Endodermal cell (in vitro differentiated cells): ENCODE results near the gene HHIP. TPM values are rescaled to one million over a fixed set of nuclear protein-coding genes. Genes with fewer than 3 reads are reported as not detected.

Source experiments
- DNase-seq: peaks from one replicate; pipeline ENCODE4 v3.0.0-alpha.2; 2017
- H3K27ac ChIP-seq: 2 replicates; pipeline ENCODE4 v1.5.1; 2013; ENCODE audit warnings: mild to moderate bottlenecking, low read depth, low read length, moderate library complexity
- H3K27me3 ChIP-seq: 2 replicates; pipeline ENCODE4 v1.6.1; 2013; ENCODE audit warnings: mild to moderate bottlenecking, low read length, moderate library complexity; ENCODE audit not compliant: insufficient read depth, control insufficient read depth, poor library complexity, severe bottlenecking
- H3K36me3 ChIP-seq: 2 replicates; pipeline ENCODE4 v1.7.0; 2013; ENCODE audit warnings: mild to moderate bottlenecking, low read length, moderate library complexity; ENCODE audit not compliant: control insufficient read depth, insufficient read depth
- H3K4me1 ChIP-seq: one replicate; pipeline ENCODE4 v1.7.0; 2013; ENCODE audit warnings: low read length; ENCODE audit not compliant: control insufficient read depth, insufficient read depth
- H3K4me3 ChIP-seq: 2 replicates; pipeline ENCODE4 v1.5.1; 2013; ENCODE audit warnings: mild to moderate bottlenecking, low read length, moderate library complexity
- H3K9ac ChIP-seq: 2 replicates; pipeline ENCODE4 v1.6.1; 2013; ENCODE audit warnings: mild to moderate bottlenecking, low read length, moderate library complexity; ENCODE audit not compliant: poor library complexity, severe bottlenecking; ENCODE audit errors: extremely low read depth
- H3K9me3 ChIP-seq: 2 replicates; pipeline ENCODE4 v1.6.1; 2013; ENCODE audit warnings: mild to moderate bottlenecking, low read length, moderate library complexity; ENCODE audit not compliant: control insufficient read depth
- H3K27ac Mint-ChIP-seq: 2 replicates; pipeline ENCODE4 v1.8.0; 2020; ENCODE audit warnings: mixed read lengths
- H3K27me3 Mint-ChIP-seq: 2 replicates; pipeline ENCODE4 v1.8.0; 2021; ENCODE audit warnings: mild to moderate bottlenecking, mixed read lengths; ENCODE audit not compliant: insufficient read depth
- H3K36me3 Mint-ChIP-seq: 2 replicates; pipeline ENCODE4 v1.8.0; 2020; ENCODE audit warnings: low read depth, mixed read lengths
- H3K4me1 Mint-ChIP-seq: 2 replicates; pipeline ENCODE4 v1.8.0; 2020; ENCODE audit warnings: mixed read lengths
- H3K4me3 Mint-ChIP-seq: 2 replicates; pipeline ENCODE4 v1.8.0; 2020; ENCODE audit warnings: mild to moderate bottlenecking, moderate library complexity, mixed read lengths
- H3K9me3 Mint-ChIP-seq: 2 replicates; pipeline ENCODE4 v1.8.0; 2020; ENCODE audit warnings: mild to moderate bottlenecking, mixed read lengths
- CTCF ChIP-seq: fragments of 200-600 bp; sonication (generic); conservative IDR thresholded peaks from 2 replicates; pipeline ENCODE4 v1.5.0; 2021; ENCODE audit warnings: antibody characterized with exemption, mild to moderate bottlenecking
- WGBS, 2 experiments: methylation state at CpG; one replicate each; pipeline versions ENCODE4 v1.1.5 to v1.1.7; 2013; ENCODE audit warnings: missing lambda C conversion rate in 2 of 2, mixed read lengths in 1 of 2; ENCODE audit not compliant: insufficient coverage in 1 of 2, insufficient read length in 1 of 2; 5-methylcytosine and 5-hydroxymethylcytosine counted together
- total RNA-seq, 2 donors: library from RNA; stranded (reverse); fragmentation: NEBNext Ultra II Directional in 1 of 2; extraction: Animal tissue kit (Norgen Biotek cat#: 25700) in 1 of 2; gene quantifications; 2 replicates in 1 of 2; 3 replicates in 1 of 2; pipeline ENCODE4 v1.2.1, GENCODE V29; 2021

Gene HHIP
- total RNA-seq, 2 donors from 2014 or later = 1.8 to 3.4 TPM

- H3K27me3 ChIP-seq = no peaks in the 10 kb centered on the region
- H3K27ac ChIP-seq = no peak overlapping the region
- peaks cover 4% of the 10 kb centered on the region for H3K4me1 Mint-ChIP-seq
- no peak overlapping the region for H3K4me3 ChIP-seq
- no peak overlapping the region for H3K4me3 Mint-ChIP-seq
- H3K27ac Mint-ChIP-seq = no peak overlapping the region
- H3K9me3 ChIP-seq = no peaks in the 10 kb centered on the region
- H3K36me3 ChIP-seq = no peaks in the 10 kb centered on the region
- TF ChIP-seq CTCF = no peak
- no peaks in the 10 kb centered on the region for H3K4me1 ChIP-seq
- no peaks in the 10 kb centered on the region for H3K9me3 Mint-ChIP-seq
- H3K36me3 Mint-ChIP-seq = no peaks in the 10 kb centered on the region
- no peak for DNase-seq
- no peak overlapping the region for H3K9ac ChIP-seq
- WGBS, 2 experiments = 87 to 95% methylated on average over 2 of the region's 2 CpGs
- H3K27me3 Mint-ChIP-seq = no peaks in the 10 kb centered on the region
These were observed 83.2 kb downstream of the HHIP start for GRCh38 chr4:144729175-144729574.

- DNase-seq = no peak
- no peaks in the 10 kb centered on the region for H3K36me3 ChIP-seq
- Mint-ChIP-seq H3K4me1 (peaks cover 11% of the 10 kb centered on the region), H3K4me3 (no peak overlapping the region), H3K36me3 (no peaks in the 10 kb centered on the region), H3K27ac (no peak overlapping the region), H3K27me3 (no peaks in the 10 kb centered on the region), H3K9me3 (no peaks in the 10 kb centered on the region)
- H3K27ac ChIP-seq = no peak overlapping the region
- no peaks in the 10 kb centered on the region for H3K9me3 ChIP-seq
- H3K27me3 ChIP-seq = no peaks in the 10 kb centered on the region
- H3K4me1 ChIP-seq = no peaks in the 10 kb centered on the region
- no peak for TF ChIP-seq CTCF
- WGBS, 2 experiments = 75% methylated on average over 2 of the region's 4 CpGs; no CpG with 5 or more reads in 1 of the 2 experiments
- H3K9ac ChIP-seq = no peak overlapping the region
- H3K4me3 ChIP-seq = no peak overlapping the region
These were observed 86.8 kb downstream of the HHIP start for GRCh38 chr4:144732584-144733428.

GRCh38 chr4:144733566-144733965 is 87.6 kb downstream of the HHIP start:
- Histone ChIP-seq H3K9ac (no peak overlapping the region), H3K27me3 (no peaks in the 10 kb centered on the region), H3K27ac (no peak overlapping the region), H3K4me3 (no peak overlapping the region), H3K9me3 (no peaks in the 10 kb centered on the region), H3K4me1 (no peaks in the 10 kb centered on the region), H3K36me3 (no peaks in the 10 kb centered on the region)
- TF ChIP-seq CTCF = no peak
- no peaks in the 10 kb centered on the region for H3K27me3 Mint-ChIP-seq
- H3K4me3 Mint-ChIP-seq = no peak overlapping the region
- H3K27ac Mint-ChIP-seq = no peak overlapping the region
- no peak for DNase-seq
- no peaks in the 10 kb centered on the region for H3K36me3 Mint-ChIP-seq
- H3K9me3 Mint-ChIP-seq = no peaks in the 10 kb centered on the region
- H3K4me1 Mint-ChIP-seq = peaks cover 11% of the 10 kb centered on the region
- WGBS, 2 experiments = 81% methylated on average over 2 of the region's 2 CpGs; no CpG with 5 or more reads in 1 of the 2 experiments
